H1 (cell line): ENCODE data around the gene CPED1. TPM values are rescaled to one million over a fixed set of nuclear protein-coding genes. Genes with fewer than 3 reads are reported as not detected.

ENCODE experiments used
- CBX5 ChIP-seq: fragments of 300-800, 300-1000 bp; sonication (generic); IDR thresholded peaks from 2 replicates; pipeline ENCODE4 v1.7.1; 2016; ENCODE audit warnings: antibody characterized with exemption, low read length, low read depth
- RXRA ChIP-seq: IDR thresholded peaks from 2 replicates; pipeline ENCODE4 v1.6.1; 2011; ENCODE audit warnings: low read depth, mild to moderate bottlenecking, low read length, moderate library complexity; ENCODE audit not compliant: insufficient read depth
- TAF7 ChIP-seq: optimal IDR thresholded peaks from 2 replicates; pipeline ENCODE3; 2011; ENCODE audit warnings: low read depth, mild to moderate bottlenecking, inconsistent platforms, low read length, moderate library complexity, borderline replicate concordance
- TEAD4 ChIP-seq: IDR thresholded peaks from 2 replicates; pipeline ENCODE4 v1.6.1; 2012; ENCODE audit warnings: low read depth, low read length, inconsistent platforms, mixed read lengths
- polyA plus RNA-seq, 7 experiments: library from polyadenylated mRNA; depleted of rRNA in 3 of 7; stranded (reverse) in 5 of 7; unstranded in 2 of 7; fragments of >200 nt in 5 of 7; fragments of 200-250 nt in 2 of 7; gene quantifications; 1 replicate in 5 of 7; 2 replicates in 1 of 7; 4 replicates in 1 of 7; pipeline versions ENCODE4 v1.2.1 to v1.2.3, GENCODE V29; 2011 to 2013; ENCODE audit warnings: missing spikeins in 2 of 7, mixed read lengths in 2 of 7
- total RNA-seq: library from RNA; stranded (reverse); fragmentation: NEBNext Ultra II Directional; extraction: Animal tissue kit (Norgen Biotek cat#: 25700); gene quantifications from 2 replicates; pipeline ENCODE4 v1.2.1, GENCODE V29; 2021

CPED1 gene
- total and polyA plus RNA-seq, 2 of the 8 experiments (the other 6 are each of a cell fraction or from before 2014, with no cell fraction given): 0.08 to 0.39 TPM

- TF ChIP-seq CBX5 (no peak), RXRA (no peak), TEAD4 (no peak), TAF7 (no peak)
These were observed 175.2 kb downstream of the CPED1 start (continued) for GRCh38 chr7:121163699-121164098.
